ENCODE measurements around the gene NDUFS3.
A peak's percentile ranks its signal among the peaks of the same experiment; 100 is the strongest.

NDUFS3 gene

GRCh38 chr11:47589977-47590861 is 11.3 kb downstream of the NDUFS3 start:
- DNase-seq (ENCODE audit: low spot score): no peak

- DNase-seq (ENCODE audit: low spot score): no peak
Observed at GRCh38 chr11:47591764-47592163, 12.9 kb downstream of the NDUFS3 start.

GRCh38 chr11:47592251-47592650 is 13.4 kb downstream of the NDUFS3 start:
- no peak for DNase-seq (ENCODE audit: low spot score)

GRCh38 chr11:47592970-47593369 is 14.1 kb downstream of the NDUFS3 start:
- DNase-seq (ENCODE audit: low spot score): no peak

GRCh38 chr11:47593492-47593933 is 14.6 kb downstream of the NDUFS3 start:
- DNase-seq (ENCODE audit: low spot score): no peak

- DNase-seq (ENCODE audit: low spot score): peak; percentile 58
Observed at GRCh38 chr11:47593934-47594855, 15.3 kb downstream of the NDUFS3 start, which contains the start of gene C1QTNF4. Gene C1QTNF4, minus strand, starts transcription at chr11:47594411. Its CDS starts 3,601 bp downstream, at chr11:47590810.

- DNase-seq (ENCODE audit: low spot score): no peak
Observed at GRCh38 chr11:47595029-47595428, 16.2 kb downstream of the NDUFS3 start.

GRCh38 chr11:47595967-47596366 is 17.1 kb downstream of the NDUFS3 start:
- DNase-seq (ENCODE audit: low spot score): no peak

GRCh38 chr11:47599902-47600301 is 21.0 kb downstream of the NDUFS3 start:
- DNase-seq (ENCODE audit: low spot score): peak; percentile 91

GRCh38 chr11:47603295-47603694 is 24.4 kb downstream of the NDUFS3 start:
- no peak for DNase-seq (ENCODE audit: low spot score)

GRCh38 chr11:47605921-47606320 is 27.0 kb downstream of the NDUFS3 start:
- no peak for DNase-seq (ENCODE audit: low spot score)

GRCh38 chr11:47606731-47607130 is 27.9 kb downstream of the NDUFS3 start:
- peak; percentile 62 for DNase-seq (ENCODE audit: low spot score)

- no peak for DNase-seq (ENCODE audit: low spot score)
Observed at GRCh38 chr11:47607380-47607779, 28.5 kb downstream of the NDUFS3 start.

- no peak for DNase-seq (ENCODE audit: low spot score)
Observed at GRCh38 chr11:47609675-47610074, 30.8 kb downstream of the NDUFS3 start.

GRCh38 chr11:47611348-47611794 is 32.5 kb downstream of the NDUFS3 start:
- no peak for DNase-seq (ENCODE audit: low spot score)

- no peak for DNase-seq (ENCODE audit: low spot score)
Observed at GRCh38 chr11:47615249-47615648, 36.4 kb downstream of the NDUFS3 start.

GRCh38 chr11:47616726-47617416 is 38.0 kb downstream of the NDUFS3 start:
- peak; percentile 50 for DNase-seq (ENCODE audit: low spot score)

GRCh38 chr11:47617417-47617809 is 38.5 kb downstream of the NDUFS3 start:
- no peak for DNase-seq (ENCODE audit: low spot score)

GRCh38 chr11:47620836-47621378 is 42.0 kb downstream of the NDUFS3 start:
- DNase-seq (ENCODE audit: low spot score): no peak

- DNase-seq (ENCODE audit: low spot score): no peak
Observed at GRCh38 chr11:47626234-47626633, 47.4 kb downstream of the NDUFS3 start.

- no peak for DNase-seq (ENCODE audit: low spot score)
Observed at GRCh38 chr11:47628026-47628425, 49.2 kb downstream of the NDUFS3 start.
